ENCODE measurements around the gene PRKAR1B.

PRKAR1B gene

DNA sequence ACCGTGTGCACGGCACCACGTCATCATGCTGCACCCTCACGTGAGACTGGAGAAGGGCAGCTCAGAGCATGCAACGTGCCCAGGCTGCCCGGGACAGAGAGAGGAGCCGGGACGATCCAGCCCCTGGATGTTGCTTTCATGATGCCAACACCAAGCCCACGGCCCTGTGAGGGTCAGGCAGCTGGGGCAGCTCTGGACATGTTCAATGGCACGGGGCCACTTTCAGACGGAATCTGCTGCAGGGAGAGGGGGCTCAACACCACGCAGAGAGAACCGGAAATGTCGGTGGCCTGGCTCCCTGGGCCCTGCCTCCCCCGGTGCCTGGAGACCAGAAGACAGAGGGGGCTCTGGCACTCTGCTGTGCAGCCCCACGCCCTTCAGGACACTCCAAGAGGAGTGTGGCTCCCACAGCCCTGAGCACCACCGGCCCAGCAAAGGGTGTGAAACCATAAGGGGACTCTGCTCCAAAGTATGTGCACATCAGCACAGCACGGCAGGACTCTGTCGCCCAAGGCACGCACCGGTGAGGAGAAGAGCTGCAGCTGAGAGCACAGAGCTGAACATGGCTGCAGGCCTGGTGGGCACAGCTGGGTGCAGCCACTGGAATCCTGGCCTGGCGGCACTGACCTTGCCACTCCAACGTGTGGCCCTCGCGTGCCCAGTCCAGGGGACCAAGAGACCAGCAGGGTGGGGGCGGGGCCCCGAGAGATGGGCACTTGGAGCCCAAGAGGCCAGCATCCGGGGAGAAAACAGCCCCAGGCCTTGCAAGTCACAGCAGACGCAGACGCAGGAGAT lies 137.1 kb downstream of the PRKAR1B start:
- Histone ChIP-seq H3K4me1 (peaks cover 73% of the 10 kb centered on the region), H3K27me3 (no peaks in the 10 kb centered on the region), H3K4me2 (peak overlapping the region; percentile 99), H3K27ac (peak overlapping the region; percentile 93), H4K20me1 (no peaks in the 10 kb centered on the region), H3K4me3 (peak overlapping the region; percentile 41; the same call in 1 of the 2 replicates), H3K9ac (peak overlapping the region; percentile 51), H3K9me3 (peaks cover 38% of the 10 kb centered on the region), H3K36me3 (peaks cover 23% of the 10 kb centered on the region)
- no peak for TF ChIP-seq Cebpa-rat (IDR thresholded peaks at IDR 0.05)

DNA sequence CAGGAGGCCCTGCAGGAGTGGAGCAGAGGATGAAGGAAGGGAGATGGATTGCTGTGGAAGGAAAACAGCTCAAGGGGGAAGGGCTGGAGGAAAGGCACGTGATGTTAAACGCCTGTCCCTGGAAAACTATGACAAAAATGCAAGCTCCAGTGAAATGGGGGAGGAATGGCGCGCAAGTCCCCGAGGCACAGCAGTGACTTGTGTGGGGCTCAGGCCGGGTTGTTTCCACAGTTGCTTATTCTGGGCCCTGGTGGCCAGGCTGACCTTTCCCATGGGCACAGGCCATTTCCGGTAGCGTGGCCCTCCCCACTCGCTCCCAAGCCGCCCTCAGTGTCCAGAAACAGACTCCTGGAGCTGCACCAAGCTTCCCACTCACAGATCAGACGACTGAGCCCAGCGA lies 139.3 kb downstream of the PRKAR1B start:
- Histone ChIP-seq H3K9ac (no peak overlapping the region), H3K27ac (no peak overlapping the region), H3K27me3 (no peaks in the 10 kb centered on the region; the same call in 1 of the 2 replicates), H3K9me3 (peaks cover 35% of the 10 kb centered on the region), H3K4me2 (no peak overlapping the region), H3K36me3 (peaks cover 23% of the 10 kb centered on the region), H4K20me1 (no peaks in the 10 kb centered on the region), H3K4me3 (no peak overlapping the region), H3K4me1 (peaks cover 73% of the 10 kb centered on the region)
- no peak for TF ChIP-seq Cebpa-rat (IDR thresholded peaks at IDR 0.05)

DNA sequence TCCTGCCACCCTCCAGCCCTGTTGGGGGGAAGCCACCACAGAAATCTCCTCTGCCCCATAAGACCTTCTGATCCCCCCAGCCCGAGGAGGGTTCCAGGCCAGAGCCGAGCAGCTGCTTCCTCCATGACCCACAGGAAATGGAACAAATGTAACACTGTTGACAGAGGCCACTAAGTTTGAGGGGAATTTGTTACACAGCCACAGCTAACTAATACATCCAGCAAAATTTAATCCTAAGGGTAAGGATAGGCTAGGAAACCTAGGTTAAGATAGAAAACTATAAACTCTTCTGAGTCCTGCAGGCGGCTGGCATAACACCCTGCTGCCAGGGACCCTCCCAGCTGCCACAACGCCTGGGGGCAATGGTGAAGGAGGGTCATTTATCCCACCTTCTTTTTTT lies 140.6 kb downstream of the PRKAR1B start:
- Histone ChIP-seq H3K4me3 (no peak overlapping the region), H3K4me1 (peaks cover 72% of the 10 kb centered on the region), H3K27me3 (no peaks in the 10 kb centered on the region; the same call in 1 of the 2 replicates), H3K9ac (no peak overlapping the region), H3K27ac (no peak overlapping the region), H4K20me1 (no peaks in the 10 kb centered on the region), H3K9me3 (peaks cover 35% of the 10 kb centered on the region), H3K36me3 (peaks cover 23% of the 10 kb centered on the region), H3K4me2 (peak overlapping the region; percentile 37; the same call in 1 of the 2 replicates)
- TF ChIP-seq Cebpa-rat (IDR thresholded peaks at IDR 0.05), result no peak

DNA sequence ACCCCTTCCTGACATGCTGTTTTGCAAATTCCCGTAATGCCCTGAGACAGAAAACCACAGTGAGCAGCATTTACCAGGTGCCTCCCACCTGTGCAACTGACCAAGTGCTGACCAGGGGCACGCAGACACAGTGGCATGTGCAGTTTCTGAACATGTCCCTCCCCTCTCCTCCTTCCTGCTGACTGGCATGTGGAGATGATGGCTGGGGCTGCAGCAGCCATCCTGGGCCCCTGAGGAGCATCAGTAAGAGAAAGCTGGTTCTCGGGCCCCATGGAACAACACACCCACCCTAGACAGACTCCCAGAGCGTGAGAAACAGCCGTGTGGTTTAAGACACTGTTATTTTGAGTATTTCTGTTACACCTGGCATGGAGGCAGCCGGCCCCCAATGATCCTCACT lies 141.2 kb downstream of the PRKAR1B start:
- TF ChIP-seq Cebpa-rat (IDR thresholded peaks at IDR 0.05), result no peak
- Histone ChIP-seq H3K36me3 (peaks cover 23% of the 10 kb centered on the region), H3K27me3 (no peaks in the 10 kb centered on the region; the same call in 1 of the 2 replicates), H4K20me1 (no peaks in the 10 kb centered on the region), H3K9ac (no peak overlapping the region), H3K4me2 (peak overlapping the region; percentile 74; the same call in 1 of the 2 replicates), H3K4me3 (no peak overlapping the region), H3K4me1 (peaks cover 72% of the 10 kb centered on the region), H3K27ac (no peak overlapping the region), H3K9me3 (peaks cover 35% of the 10 kb centered on the region)

DNA sequence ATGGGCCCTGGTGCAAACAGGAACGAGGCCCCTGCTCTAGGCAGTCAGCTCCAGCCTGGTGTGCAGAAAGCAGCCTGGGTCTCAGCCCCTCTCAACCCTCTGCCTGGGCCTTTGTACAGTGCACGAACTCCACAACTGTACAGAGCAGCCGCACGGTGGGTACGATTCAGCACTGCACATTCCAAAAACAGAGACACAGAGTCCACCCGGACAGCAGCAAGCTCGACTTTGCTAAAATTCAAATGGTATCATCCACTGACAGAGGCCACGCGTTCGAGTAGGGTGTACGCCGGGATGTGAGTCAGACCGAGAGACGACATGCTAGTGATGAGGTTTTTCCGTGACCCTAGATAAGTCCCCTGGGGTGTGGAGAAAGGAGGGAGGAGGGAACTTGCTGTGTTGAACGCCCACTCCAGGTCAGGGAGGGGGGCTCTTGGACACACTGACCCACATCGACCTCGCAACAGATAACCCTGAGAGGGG lies 141.8 kb downstream of the PRKAR1B start:
- peaks cover 35% of the 10 kb centered on the region for H3K9me3 ChIP-seq
- H3K4me2 ChIP-seq, result peak overlapping the region; percentile 74
- H3K9ac ChIP-seq, result no peak overlapping the region
- no peaks in the 10 kb centered on the region for H4K20me1 ChIP-seq
- no peaks in the 10 kb centered on the region; the same call in 1 of the 2 replicates for H3K27me3 ChIP-seq
- peaks cover 23% of the 10 kb centered on the region for H3K36me3 ChIP-seq
- TF ChIP-seq Cebpa-rat (IDR thresholded peaks at IDR 0.05), result no peak
- peaks cover 72% of the 10 kb centered on the region for H3K4me1 ChIP-seq
- no peak overlapping the region for H3K4me3 ChIP-seq
- no peak overlapping the region for H3K27ac ChIP-seq

DNA sequence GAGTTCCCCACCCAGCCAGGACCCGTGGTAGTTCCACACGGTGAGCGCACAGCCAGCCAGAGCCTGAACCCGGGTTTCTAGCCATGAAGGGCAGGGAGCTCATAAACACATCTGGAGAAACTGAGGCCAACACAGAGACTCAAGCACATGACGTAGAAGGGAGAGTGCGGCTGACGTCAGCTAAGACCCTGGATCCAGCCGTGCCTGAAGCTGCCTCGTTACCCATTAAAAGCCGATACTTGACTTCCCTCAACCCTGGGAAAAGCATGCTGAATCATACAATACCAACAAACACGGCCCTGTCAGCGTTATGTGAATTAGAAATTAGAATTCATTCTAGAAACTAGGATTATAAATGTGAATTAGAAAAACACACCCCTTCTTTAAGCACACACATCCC lies 142.3 kb downstream of the PRKAR1B start:
- H3K4me2 ChIP-seq, result peak overlapping the region; percentile 74
- H3K4me1 ChIP-seq, result peaks cover 72% of the 10 kb centered on the region
- peak overlapping the region; percentile 4; the same call in 1 of the 2 replicates for H3K27ac ChIP-seq
- peaks cover 35% of the 10 kb centered on the region for H3K9me3 ChIP-seq
- peaks cover 23% of the 10 kb centered on the region for H3K36me3 ChIP-seq
- no peak overlapping the region for H3K9ac ChIP-seq
- no peak overlapping the region for H3K4me3 ChIP-seq
- H4K20me1 ChIP-seq, result no peaks in the 10 kb centered on the region
- TF ChIP-seq Cebpa-rat (IDR thresholded peaks at IDR 0.05), result no peak
- no peaks in the 10 kb centered on the region; the same call in 1 of the 2 replicates for H3K27me3 ChIP-seq

DNA sequence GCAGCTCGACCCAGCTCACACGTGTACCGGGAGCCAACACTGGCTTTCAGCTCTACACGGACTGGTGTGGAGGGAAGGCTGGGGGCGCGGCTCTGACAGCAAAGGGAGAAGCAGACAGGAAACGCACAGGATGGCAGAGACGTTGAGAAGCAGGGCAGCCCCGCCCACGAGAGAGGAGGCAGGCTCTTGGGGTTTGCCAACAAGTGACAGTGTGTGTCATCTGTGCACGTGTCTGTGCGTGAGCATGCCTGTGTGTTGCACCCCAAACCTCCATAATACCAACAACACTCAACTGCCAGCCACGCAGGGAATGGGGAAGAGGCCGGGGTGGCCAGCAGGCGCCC lies 143.0 kb downstream of the PRKAR1B start:
- H3K4me2 ChIP-seq, result peak overlapping the region; percentile 74
- peak overlapping the region; percentile 18; the same call in 1 of the 2 replicates for H3K4me3 ChIP-seq
- no peak overlapping the region for H3K9ac ChIP-seq
- peaks cover 21% of the 10 kb centered on the region for H3K36me3 ChIP-seq
- no peaks in the 10 kb centered on the region for H4K20me1 ChIP-seq
- H3K27ac ChIP-seq, result peak overlapping the region; percentile 4; the same call in 1 of the 2 replicates
- no peaks in the 10 kb centered on the region; the same call in 1 of the 2 replicates for H3K27me3 ChIP-seq
- peaks cover 72% of the 10 kb centered on the region for H3K4me1 ChIP-seq
- H3K9me3 ChIP-seq, result peaks cover 34% of the 10 kb centered on the region
- no peak for TF ChIP-seq Cebpa-rat (IDR thresholded peaks at IDR 0.05)

DNA sequence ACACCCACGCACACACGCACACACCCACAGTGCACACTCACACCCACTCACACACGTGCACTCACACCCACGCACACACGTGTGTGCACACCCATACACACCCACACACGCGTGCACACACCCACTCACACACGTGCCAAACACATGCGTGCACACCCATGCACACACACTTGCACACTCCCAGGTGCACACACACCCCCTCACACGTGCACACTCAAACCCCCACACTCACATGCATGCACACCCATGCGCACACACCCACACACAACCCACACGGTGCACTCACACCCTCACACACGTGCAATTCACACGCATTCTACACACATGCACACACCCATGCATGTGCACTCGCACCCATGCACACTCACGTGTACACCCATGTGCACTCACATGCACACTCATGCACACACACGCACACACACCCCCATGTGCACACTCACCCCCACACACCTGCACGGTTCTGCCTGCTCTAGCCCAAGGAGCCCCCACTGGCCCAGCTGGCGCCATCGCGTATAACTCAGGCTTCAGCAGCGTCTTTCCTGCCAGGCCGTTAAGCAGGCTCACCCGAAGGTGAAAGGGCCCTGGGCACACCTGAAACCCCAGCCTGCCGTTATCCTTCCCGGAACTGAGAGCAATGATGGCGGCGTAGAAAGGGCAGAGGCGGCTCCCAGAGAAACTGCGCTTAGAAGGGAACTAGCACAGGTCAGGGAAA lies 143.5 kb downstream of the PRKAR1B start:
- H3K27me3 ChIP-seq, result no peaks in the 10 kb centered on the region; the same call in 1 of the 2 replicates
- TF ChIP-seq Cebpa-rat (IDR thresholded peaks at IDR 0.05), result no peak
- peak overlapping the region; percentile 18; the same call in 1 of the 2 replicates for H3K4me3 ChIP-seq

DNA sequence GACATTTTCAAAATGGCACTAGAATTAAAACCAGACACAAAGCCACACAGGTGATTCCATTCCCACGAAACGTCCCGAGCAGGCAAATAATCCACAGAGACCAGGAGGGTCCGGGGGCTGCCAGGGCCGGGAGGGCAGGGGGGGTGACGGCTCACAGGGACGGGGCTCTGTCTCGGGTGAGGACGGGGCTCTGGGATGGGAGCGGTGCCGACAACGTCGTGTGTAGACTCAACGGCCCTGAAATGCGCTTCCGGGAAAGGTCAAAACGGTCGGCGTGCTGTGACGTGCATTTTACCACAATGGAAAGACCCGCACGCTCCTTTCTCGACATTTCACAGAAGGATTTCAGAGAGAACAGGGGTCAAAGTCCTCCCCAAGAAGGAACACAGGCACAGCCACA lies 144.2 kb downstream of the PRKAR1B start:
- H3K27ac ChIP-seq, result no peak overlapping the region
- TF ChIP-seq Cebpa-rat (IDR thresholded peaks at IDR 0.05), result no peak
- no peak overlapping the region for H3K4me3 ChIP-seq
- no peaks in the 10 kb centered on the region; the same call in 1 of the 2 replicates for H3K27me3 ChIP-seq
- H3K36me3 ChIP-seq, result peaks cover 11% of the 10 kb centered on the region
- peak overlapping the region; percentile 74; the same call in 1 of the 2 replicates for H3K4me2 ChIP-seq
- H3K9me3 ChIP-seq, result peaks cover 22% of the 10 kb centered on the region
- no peak overlapping the region for H3K9ac ChIP-seq
- H3K4me1 ChIP-seq, result peaks cover 80% of the 10 kb centered on the region
- H4K20me1 ChIP-seq, result no peaks in the 10 kb centered on the region

More for the DNA sequence above, 143.5 kb downstream of the PRKAR1B start:
- H3K36me3 ChIP-seq, result peaks cover 18% of the 10 kb centered on the region
- H3K4me1 ChIP-seq, result peaks cover 76% of the 10 kb centered on the region
- peak overlapping the region; percentile 74 for H3K4me2 ChIP-seq
- H3K9me3 ChIP-seq, result peaks cover 28% of the 10 kb centered on the region
- no peak overlapping the region for H3K9ac ChIP-seq
- no peak overlapping the region for H3K27ac ChIP-seq
- H4K20me1 ChIP-seq, result no peaks in the 10 kb centered on the region

Measured in BLaER1 (cell line).